ENCODE measurements around the gene UBE2G1. TPM values are rescaled to one million over a fixed set of nuclear protein-coding genes. Genes with fewer than 3 reads are reported as not detected.

The UBE2G1 gene
- total and polyA plus RNA-seq, 2 of the 8 experiments (the other 6 are each of a cell fraction or from before 2014, with no cell fraction given): 73.9 to 170 TPM

GRCh38 chr17:4334776-4335584, 31.5 kb downstream of the UBE2G1 start:
- H3K4ac ChIP-seq (replicated peaks; ENCODE audit: insufficient read length, low read depth, low read length): no peak overlapping the region
- 85% methylated on average over 5 of the region's 5 CpGs; no CpG with 5 or more reads in 1 of the 2 experiments for WGBS, 2 experiments (ENCODE audit: extremely low coverage in 1 of 2, insufficient coverage in 1 of 2, insufficient read length in 1 of 2, insufficient replicate concordance in 2 of 2, low coverage in 1 of 2, low lambda C conversion rate in 2 of 2, missing lambda C conversion rate in 1 of 2)
- H3K23me2 ChIP-seq (ENCODE audit: low read depth, low read length): no peaks in the 10 kb centered on the region
- H4K5ac ChIP-seq (ENCODE audit: insufficient read length, low read depth, low read length): no peak overlapping the region
- H3K23ac ChIP-seq (ENCODE audit: insufficient read length): no peak overlapping the region
- H2BK12ac ChIP-seq (ENCODE audit: low read depth, low read length): no peak overlapping the region
- H2AFZ ChIP-seq (ENCODE audit: low read length): no peak overlapping the region
- H2BK20ac ChIP-seq (ENCODE audit: low read length): no peak overlapping the region
- H3K56ac ChIP-seq (replicated peaks; ENCODE audit: insufficient read length, low read depth, low read length): no peak overlapping the region
- POLR2A ChIA-PET (ENCODE audit: partially characterized antibody): interaction anchor here (0.7 kb wide), 1 partner anchor 16 kb away, joined by 6 read pairs; no protein-coding TSS in a partner anchor
- H2BK15ac ChIP-seq (ENCODE audit: low read length): no peak overlapping the region
- peaks cover 29 to 31% of the 10 kb centered on the region in 2 experiments for H4K20me1 ChIP-seq (replicated peaks in 1 of 2; ENCODE audit: control insufficient read depth in 1 of 2, insufficient read depth in 2 of 2, low read length in 2 of 2)
- FAIRE-seq (no peak), DNase-seq (ENCODE audit: low read depth in 1 of 2, low spot score in 2 of 2) (no peak)
- TF ChIP-seq CTBP2 (IDR thresholded peaks at IDR 0.05; ENCODE audit: borderline replicate concordance, insufficient read depth, insufficient read length, low read length) (no peak), SIX5 (IDR thresholded peaks at IDR 0.05; ENCODE audit: low read depth, low read length) (no peak), BRCA1 (IDR thresholded peaks at IDR 0.05; ENCODE audit: low read depth, low read length) (no peak)
- H3K27me3 ChIP-seq (replicated peaks in 1 of 4; ENCODE audit: control insufficient read depth in 3 of 4, extremely low read depth in 1 of 4, insufficient read depth in 3 of 4, low read length in 3 of 4): no peaks in the 10 kb centered on the region; a peak in 1 of 7 replicates
- no peak overlapping the region for H3K9ac ChIP-seq (replicated peaks in 1 of 4; ENCODE audit: extremely low read depth in 1 of 4, low read depth in 3 of 4, low read length in 3 of 4)
- no peak overlapping the region for H4K91ac ChIP-seq (replicated peaks; ENCODE audit: insufficient read length, low read length)
- no peak overlapping the region for H3K4me2 ChIP-seq (ENCODE audit: insufficient read depth in 1 of 2, low read depth in 2 of 2, low read length in 2 of 2)
- H3K79me1 ChIP-seq (ENCODE audit: low read depth, low read length): peaks cover 3% of the 10 kb centered on the region
- H3K14ac ChIP-seq (ENCODE audit: insufficient read length): no peak overlapping the region
- H3K27ac ChIP-seq (ENCODE audit: low read depth, low read length): no peak overlapping the region
- no peak overlapping the region for H4K8ac ChIP-seq (ENCODE audit: extremely low read depth, insufficient read depth, low read length)
- H3K18ac ChIP-seq (ENCODE audit: extremely low read depth, low read length): no peak overlapping the region
- H2BK5ac ChIP-seq (ENCODE audit: low read depth, low read length): no peak overlapping the region
- no peak overlapping the region for H2AK5ac ChIP-seq (ENCODE audit: low read depth, low read length)
- H2BK120ac ChIP-seq (replicated peaks; ENCODE audit: low read depth, low read length): no peak overlapping the region
- no peaks in the 10 kb centered on the region for H3K9me3 ChIP-seq (ENCODE audit: insufficient read depth in 2 of 2, low read depth in 1 of 2, low read length in 1 of 2)
- H3K4me3 ChIP-seq (ENCODE audit: extremely low read depth in 1 of 4, insufficient read depth in 2 of 4, low read depth in 3 of 4, low read length in 4 of 4): no peak overlapping the region
- peaks cover 0 to 6% (median 0%) of the 10 kb centered on the region in 4 experiments; a peak in 1 of 8 replicates for H3K36me3 ChIP-seq (ENCODE audit: control insufficient read depth in 2 of 4, insufficient read depth in 4 of 4, low read length in 3 of 4)
- H3K79me2 ChIP-seq (ENCODE audit: control insufficient read depth in 1 of 2, insufficient read depth in 2 of 2, low read length in 2 of 2): peaks cover 25 to 100% of the 10 kb centered on the region in 2 experiments
- CTCF ChIA-PET (ENCODE audit: partially characterized antibody): interaction anchor here (0.6 kb wide), 1 partner anchor 135 kb away, joined by 3 read pairs; no protein-coding TSS in a partner anchor
- H3K4me1 ChIP-seq (replicated peaks in 1 of 4; ENCODE audit: control insufficient read depth in 3 of 4, insufficient read depth in 4 of 4, low read length in 3 of 4): peaks cover 2 to 7% (median 2%) of the 10 kb centered on the region in 4 experiments; a peak in 4 of 7 replicates

Measured in H1 (cell line).